ENCODE measurements around the gene FCGBP.

Gene FCGBP

DNA sequence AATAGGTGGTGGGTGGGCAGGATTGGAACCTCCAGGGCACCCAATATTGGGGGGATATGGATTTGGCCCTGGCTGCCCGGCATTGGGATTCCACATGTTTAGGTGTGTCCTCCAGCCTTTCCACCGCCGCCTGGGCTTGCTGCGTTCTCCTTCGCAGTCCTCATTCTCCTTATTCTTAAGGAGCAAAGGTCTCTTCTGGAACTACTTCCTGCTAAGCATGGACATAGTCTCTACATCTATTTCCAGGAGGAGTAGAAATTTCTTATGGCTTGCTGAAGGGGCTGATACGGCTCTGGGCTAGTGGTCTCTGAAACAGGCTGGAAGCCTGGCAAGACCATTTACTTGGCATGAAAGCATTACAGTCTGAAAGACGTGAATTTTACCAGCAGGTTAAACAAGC, 9.2 kb upstream of the FCGBP start:
- no peak for DNase-seq

DNA sequence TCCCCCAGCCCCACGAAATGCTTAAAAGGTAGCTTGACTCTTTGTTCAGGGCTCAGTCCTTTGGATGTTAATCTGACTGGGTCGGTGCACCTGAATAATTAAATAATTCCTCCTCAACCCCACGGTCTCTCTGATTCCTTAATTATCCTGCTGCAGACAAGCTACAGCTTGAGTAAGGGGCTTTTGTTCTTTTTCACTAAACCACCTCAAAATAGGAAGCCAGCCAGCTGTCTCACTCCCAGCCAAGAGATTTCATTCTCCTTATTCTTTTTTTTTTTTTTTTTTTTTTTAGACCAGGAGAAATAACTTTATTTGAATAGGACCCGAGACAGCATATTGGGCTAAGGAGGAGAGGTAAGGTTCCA, 7.9 kb upstream of the FCGBP start:
- DNase-seq: no peak

DNA sequence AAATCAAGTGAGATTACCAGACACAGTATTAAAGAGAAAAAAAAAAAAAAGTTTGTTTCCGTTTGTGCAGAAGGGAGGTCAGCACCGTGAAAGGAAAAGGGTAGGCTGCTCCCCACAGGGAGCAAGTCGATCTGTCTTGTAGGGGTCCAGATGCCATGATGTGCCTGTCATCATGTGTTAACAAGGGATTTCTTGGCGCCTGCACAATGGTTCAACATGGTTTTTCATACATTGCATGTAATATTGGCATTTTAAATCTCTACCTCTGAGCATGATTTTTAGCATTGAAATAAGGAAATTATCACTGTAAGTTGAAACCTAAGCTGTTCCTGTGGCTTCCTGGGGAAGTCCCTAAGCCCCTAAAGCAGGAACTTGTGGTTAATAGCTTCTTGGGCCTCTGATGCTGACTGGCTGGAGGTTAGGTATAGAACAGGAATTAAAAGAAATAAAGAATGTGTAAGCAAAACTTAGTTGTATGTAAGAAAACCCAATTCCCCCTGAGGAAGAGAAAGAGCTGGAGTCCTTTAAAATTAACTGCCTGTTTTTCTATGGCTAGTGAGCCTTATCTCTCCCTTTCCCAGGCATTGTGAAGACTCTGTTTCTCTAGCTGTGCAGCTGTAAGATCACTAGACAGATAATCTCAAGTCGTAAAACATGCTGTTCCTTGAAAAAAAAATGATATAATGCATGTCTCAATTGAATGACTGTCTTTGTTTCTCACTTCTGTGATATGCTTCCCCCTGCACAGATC, 7.4 kb upstream of the FCGBP start:
- DNase-seq: peak; percentile 34

DNA sequence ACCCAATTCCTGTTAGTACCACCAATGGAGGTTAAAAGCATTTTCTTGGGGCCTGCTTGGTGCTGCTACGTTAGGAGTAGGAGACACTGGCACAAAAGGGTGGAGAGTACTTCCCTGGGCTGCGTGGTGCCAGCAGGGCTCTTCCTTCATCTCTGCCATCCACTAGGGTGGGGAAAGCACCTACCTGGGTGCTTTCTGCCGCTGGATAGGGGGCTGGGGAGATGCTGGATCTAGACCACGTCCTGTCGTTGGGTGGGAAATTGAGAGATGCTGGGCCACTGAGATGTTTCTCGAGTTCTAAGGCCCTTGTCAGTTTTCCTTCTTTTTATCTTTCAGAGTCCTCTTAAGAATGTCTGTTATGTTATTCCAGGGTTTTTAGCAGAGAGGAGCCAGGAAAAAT, 6.7 kb upstream of the FCGBP start:
- DNase-seq: no peak

DNA sequence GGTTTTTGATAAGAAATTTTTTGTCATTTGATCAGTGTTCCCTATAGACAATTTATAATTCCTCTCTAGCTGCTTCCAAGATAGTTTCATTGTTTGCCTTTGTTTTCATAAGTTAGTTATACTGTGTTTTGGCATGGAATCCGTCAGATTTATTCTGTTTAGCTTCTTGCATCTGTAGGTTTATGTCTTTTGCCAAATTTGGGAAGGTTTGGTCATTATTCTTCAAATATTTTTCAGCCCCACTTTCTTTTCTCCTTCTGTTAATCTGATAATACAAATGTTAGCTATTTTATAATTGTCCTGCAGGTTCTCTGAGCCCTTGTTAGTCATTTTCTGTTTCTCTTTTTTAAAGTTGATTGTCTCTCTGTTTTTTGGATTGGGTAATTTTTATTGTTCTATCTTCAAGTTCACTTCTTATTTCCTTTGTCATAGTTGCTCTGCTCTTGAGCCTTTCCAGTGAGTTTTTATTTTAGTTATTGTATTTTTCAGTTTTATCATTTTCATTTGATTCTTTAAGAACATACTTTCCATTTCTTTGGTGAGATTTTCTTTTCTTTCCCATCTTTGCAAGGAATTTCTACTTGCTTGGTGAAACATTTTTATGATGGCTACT, 5.9 kb upstream of the FCGBP start:
- no peak for DNase-seq

DNA sequence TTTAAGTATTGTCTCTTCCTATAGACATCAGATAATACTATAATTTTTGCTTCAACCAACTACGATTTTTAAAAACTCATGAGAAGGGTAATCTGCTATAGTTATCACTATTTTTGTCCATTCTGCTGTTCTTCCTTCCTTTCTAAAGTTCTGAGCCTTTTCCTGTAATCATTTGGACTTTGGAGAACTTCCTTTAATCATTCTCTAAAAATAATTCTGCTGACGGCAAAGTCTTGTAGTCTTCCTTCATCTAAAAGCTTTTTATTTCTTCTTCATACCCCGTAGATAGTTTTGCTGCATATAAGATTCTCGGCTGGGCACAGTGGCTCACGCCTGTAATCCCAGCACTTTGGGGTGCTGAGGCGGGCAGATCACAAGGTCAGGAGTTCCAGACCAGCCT, 5.1 kb upstream of the FCGBP start:
- DNase-seq: no peak

DNA sequence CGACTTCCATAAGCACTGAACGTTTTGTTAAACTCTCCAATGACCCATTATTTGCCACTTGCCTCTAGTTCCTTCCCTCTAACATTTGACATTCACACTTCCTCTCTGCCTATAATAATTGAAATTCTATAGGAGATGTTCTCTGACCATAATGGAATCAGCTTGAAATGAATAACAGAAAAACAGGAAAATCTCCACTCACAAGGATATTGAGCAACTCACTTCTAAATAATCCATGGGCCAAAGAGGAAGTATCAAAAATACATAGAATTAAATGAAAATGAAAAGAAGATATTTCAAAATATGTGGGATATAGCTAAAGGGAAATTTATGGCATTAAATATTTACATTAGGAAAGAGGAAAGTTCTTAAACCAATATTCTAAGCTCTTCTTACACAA, 3.4 kb upstream of the FCGBP start:
- no peak for DNase-seq

DNA sequence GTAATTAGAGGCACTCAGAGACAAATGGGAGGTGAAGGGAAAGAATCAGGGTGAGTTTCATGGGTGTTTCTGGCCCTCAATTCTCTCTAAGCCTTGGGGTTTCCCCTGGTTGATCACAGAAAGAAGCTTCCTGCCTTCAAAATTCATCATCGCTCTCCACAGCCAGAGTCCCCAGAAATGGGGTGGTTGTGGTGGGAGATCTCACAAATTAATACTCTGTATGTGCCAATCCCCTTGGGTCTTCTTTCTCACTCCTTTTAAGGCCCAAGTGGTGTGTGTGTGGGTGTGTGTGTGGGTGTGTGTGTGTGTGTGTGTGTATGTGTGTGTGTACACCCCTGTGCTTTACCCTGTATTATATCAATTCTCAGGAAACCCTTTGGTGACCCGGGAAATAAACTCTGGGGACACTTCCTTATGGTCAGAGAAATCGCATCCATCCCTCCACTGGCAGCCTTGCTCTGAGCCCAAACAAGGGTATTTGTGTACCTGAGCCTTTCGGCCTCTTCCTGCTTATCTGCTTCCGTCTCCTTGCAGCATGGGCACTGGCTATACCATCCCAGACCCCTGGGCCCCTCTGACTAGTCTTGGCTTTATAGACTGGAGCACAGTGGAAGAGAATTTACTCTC, 2.8 kb upstream of the FCGBP start:
- no peak for DNase-seq

DNA sequence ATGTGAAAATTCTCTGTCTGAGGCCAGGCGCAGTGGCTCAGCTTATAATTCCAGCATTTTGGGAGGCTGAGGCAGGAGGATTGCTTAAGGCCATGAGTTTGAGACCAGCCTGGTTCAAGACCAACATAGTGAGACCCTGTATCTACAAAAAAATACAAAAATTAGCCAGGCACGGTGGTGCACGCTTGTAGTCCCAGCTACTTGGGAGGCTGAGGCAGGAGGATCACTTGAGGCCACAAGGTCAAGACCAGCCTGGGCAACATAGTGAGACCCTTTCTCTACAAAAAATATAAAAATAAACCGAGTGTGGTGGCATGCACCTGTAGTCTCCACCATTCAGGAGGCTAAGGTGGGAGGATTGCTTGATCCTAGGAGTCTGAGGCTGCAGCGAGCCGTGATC, 2.2 kb upstream of the FCGBP start:
- DNase-seq: no peak

DNA sequence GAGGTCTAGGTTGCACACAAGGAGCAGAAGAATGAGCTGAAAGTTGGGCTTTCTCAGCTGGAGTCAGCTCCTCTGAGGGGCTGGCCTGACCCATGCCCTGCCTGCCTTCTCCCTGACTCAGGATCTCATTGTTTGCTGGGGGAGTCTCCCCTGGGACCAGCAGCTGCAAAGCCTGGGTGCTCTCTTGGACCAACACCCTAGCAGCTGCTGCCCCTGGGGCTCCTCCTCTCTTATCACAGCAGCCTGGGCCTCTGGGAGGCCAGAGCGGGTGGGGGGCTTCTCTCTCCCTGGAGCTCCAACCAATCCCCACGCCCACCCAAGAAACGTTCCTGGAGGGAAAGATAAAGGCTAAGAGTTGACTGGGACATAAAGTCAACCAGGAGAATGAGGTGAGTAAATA, 1.6 kb upstream of the FCGBP start:
- DNase-seq: peak; percentile 12

DNA sequence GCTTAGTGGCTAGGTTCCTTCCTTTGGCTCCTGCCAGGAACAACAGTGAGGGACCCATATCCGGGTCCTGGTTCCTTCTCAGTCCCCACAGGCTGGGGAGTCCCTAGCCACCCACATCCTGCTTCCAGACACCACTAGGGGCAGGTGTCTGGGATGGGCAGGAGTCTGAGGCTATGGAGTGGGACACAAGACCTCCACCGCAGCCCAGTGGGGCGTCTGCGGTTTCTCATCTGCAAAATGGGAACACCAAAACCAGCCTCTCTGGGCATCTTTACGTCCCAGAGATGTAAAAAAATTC, 879 bp upstream of the FCGBP start:
- DNase-seq: no peak

DNA sequence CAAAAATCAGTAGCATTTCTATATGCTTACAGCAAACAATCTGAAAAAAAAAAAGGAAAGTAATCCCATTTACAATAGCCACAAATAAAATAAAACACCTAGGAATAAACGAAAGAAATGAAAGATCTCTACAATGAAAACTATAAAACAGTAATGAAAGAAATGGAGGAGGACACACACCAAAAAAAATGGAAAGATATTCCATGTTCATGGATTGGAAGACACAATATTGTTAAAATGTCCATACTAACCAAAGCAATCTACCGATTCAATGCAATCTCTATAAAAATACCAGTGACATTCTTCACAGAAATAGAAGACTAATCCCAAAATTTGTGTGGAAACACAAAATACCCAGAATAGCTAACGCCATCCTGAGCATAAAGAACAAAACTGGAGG, 4.7 kb downstream of the FCGBP start:
- DNase-seq: no peak

DNA sequence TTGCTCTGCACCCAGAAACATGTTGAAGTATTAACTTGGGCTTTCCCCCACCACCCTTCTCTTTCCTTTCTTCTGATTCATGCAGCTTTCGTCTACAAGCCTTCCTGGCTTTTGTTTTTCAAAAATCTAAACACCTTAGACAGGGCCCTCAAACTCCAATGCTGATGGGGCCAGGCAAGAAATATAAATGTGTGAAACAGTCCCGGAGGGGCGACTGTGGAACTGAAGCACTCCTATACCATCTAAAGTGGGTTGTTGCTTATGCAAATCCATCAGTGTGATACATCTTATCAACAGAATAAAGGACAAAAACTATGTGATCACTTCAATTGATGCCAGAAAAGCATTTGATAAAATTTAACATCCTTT, 6.1 kb downstream of the FCGBP start:
- no peak for DNase-seq

DNA sequence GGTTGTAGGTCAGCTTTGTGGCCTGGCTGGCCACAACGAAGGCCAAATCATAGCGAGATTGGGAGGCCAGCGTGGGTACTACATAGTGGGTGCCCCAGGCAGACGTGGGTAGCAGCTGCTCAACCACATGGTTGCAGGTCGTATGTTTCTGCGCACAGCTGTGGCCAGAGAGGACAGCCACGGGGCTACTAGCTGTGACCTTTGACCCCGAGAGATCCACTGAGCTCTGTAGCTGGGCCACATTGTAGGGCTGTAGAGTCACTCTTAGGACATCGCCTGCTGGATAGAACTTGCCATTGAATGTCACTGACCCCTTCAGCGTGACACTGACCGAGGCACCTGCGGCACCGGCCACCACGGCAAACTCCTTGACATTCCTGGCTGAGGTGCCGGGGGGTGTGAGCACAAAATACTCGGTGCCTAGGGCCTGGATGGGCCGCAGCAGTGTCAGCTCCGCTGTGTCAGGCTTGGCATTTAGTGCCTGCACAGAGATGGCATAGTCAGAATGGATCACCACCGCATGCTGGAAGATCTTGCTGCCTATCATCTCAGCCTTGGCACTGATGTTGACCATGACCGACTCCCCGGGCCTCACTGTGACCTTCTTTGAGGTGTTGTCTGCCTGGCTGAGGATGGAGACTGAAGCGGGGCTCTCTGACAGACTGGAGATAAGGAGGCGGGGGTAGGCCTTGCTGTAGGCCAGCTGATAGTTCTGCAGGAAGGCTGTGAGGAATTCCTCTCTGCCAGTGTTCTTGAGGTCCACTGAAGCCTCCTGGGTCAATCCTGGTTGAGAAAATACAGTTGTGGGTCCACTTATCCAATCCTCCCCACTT, 6.7 kb downstream of the FCGBP start:
- DNase-seq: no peak

DNA sequence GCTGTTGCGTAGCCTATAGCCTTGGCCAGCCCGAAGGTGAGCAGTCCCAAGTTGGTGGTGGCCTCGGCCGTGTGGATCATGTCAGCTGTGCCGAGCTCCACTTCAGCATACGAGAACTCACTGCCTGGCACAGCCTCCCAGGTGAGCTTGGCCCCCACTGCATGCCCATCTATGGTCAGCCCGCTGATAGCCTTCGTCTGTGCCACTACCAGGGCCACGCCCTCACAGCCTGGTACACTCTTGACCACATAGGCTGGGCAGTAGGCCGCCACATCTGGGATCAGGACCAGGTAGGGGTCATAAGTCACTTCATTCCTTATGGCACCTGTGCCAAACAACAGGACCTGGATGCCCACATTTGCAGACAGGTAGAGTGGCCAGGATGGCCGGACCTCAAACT, 7.4 kb downstream of the FCGBP start:
- DNase-seq: no peak

DNA sequence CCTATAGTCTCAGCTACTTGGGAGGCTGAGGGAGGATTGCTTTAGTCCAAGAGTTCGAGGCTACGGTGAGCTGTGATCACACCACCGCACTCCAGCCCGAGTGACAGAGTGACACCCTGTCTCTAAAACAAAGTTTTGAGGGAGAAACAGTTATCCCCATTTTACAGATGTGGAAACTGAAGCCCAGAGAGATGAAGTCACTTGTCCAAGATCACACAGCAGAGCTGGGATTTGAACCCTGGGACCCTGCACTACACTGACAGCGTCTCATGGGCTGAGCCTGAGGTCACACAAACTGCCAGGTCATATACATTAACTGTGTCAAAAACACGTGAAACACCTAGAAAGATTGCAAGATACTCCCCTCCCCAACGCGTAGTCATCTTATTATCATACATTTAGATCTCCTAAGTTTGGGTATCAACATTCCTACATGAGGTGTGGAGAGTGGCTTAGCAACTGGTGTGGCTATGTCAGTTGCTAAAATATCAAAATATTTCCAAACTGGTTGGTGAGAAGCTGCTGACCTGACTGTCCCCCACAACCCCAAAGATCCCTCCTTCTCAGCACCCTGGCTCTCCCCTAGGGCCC, 8.2 kb downstream of the FCGBP start:
- DNase-seq: no peak

DNA sequence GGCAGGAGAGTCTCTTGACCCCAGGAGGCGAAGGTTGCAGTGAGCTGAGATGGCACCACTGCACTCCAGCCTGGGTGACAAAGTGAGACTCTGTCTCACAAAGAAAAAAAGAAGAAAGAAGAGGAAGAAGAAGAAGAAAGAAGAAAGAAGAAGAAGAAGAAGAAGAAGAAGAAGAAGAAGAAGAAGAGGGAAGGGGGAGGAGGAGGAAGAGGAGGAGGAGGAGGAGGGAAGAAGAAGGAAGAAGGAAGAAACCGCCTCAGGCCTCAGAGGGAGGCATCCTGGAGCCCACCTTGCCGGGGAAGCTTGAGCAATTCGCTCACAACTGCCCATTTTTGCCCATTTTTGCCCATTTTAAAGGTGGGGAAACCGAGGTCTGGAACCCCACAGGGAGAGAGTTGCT, 9.5 kb downstream of the FCGBP start:
- no peak for DNase-seq

DNA sequence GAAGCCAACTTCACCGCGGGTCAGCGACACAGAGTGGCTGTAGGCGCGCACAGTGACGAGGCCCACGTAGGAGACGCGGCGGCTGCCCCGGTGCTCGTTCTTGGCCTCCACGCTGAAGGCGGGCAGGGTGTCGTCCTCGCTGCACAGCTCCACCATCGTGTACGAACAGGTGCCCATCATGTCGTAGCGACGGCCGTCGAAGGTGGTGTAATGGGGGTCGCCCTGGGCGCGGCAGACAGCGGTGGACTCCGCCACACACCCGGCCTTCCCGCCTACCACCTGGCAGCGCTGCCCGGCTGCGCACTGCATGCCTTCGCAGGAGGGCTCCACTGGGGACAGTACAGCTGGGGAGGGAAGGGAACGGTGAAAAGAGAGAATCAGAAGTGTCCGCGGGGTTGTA, 10.0 kb downstream of the FCGBP start:
- DNase-seq: no peak

DNA sequence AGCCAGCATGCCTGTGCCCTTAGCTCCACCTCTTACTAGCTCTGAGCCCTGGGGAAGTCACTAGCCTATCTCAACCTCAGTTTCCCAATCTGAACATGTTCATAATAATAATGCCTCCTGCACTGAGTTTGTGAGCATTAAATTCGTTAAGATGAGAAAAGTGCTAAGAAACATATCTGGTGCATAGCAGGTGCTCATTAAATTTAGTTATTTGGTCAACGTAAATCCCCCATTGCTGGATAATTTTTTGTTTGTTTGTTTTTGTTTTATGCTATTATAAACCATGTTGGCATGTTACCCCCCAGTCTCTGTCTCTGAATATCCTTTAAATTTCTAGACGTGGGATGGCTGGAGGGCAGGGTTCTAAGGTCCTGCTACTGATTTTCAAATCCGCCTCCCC, 10.6 kb downstream of the FCGBP start:
- DNase-seq: no peak

DNA sequence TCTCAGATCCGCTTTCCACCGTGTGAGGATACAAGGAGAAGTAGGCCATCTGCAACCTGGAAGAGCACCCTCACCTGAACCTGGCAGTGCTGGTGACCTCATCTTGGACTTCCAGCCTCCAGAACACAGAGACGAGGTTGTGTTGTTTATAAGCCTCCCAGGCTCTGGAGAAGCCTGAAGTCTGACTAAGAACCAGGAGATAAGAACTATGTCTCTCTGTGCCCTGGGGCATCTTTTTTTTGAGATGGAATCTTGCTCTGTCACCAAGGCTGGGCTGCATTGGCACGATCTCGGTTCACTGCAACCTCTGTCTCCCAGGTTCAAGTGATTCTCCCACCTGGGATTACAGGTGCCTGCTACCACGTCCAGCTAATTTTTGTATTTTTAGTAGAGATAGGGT, 14.5 kb downstream of the FCGBP start:
- DNase-seq: no peak

DNA sequence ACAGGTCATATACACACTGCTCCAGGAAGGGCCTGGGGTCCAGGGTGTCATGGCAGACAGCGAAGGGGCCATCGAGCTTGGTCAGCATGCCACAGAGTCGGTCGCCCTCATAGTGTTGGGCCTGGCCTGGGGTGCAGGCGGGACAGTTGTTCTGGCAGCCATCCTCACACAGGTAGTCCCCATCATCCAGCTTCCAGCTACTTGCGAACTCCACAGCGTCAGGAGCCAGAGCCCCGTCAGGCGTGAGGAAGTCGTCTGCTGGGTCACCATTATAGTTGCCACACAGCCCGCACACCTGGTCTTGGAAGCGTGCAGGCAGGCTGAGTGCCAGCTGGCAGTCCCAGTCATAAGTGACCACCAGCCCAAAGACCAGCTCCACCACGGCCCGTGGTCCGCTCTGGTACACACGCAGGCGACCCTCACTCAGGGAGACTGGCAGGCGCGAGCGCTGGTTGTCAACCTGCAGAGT, 16.2 kb downstream of the FCGBP start:
- DNase-seq: no peak

DNA sequence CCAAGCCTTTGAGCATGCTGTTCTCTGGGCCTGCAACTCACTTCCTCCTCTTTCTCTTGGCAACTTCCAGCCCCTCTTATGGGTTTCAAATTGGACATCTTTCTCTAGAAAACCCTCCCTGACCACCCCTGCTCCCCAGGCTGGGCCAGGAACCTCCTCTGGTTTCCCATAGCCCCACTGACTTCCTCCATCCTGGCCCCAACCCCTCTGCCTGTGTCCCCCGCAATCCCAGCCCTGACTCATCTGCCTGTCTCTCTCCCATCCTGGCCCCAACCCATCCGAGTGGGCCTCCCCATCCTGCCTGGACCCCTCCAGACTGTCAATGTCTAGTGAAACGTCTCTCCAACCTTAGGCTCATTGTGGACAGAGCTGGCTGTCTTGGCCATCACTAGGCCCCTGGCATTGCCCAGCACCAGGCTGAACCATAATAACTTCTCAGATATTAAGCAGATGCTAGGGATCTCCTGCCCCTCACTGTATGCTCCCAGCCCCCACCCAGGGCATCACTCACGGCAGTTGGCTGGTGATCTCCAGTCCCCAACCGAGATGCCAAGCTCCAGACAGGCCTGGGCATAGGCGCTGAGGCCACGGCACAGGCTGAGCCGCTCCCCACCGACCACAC, 16.8 kb downstream of the FCGBP start:
- DNase-seq: no peak

DNA sequence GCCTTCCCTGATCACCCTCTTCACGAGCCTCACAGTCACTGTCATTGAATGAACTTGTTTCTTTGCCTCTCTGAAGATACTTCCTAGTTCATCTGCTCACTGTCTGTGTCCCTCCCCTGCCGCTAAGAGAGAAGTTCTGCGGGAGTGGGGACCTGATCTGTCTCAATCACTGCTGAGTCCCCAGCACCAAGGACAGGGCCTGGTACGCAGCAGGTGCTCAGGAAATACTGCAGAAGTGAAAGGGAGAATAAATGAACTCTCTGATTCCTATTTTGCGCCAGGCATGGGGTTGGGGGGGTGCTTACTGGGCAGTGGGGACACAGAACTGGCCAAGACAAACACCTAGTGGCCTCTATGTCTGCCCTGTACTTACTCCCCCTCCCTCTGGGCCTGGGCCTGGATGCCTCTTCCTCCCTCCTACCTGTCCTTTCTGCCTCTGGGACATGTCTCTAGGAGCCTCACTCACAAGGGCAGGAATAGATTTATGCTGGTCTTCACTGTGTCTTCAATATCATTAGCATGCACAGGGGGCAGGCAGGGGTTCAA, 17.5 kb downstream of the FCGBP start:
- DNase-seq: no peak

Data from hematopoietic multipotent progenitor cell treated with erythropoietin and hydrocortisone succinate and interleukin-3 and kit ligand, for 8 days (in vitro differentiated cells).